Adrenal gland (tissue), 5 donors: ENCODE measurements around the gene ACTL10.

Experiments
- POLR2A ChIP-seq, 2 donors: fragments of 450-650 bp; IDR thresholded peaks; one replicate each; pipeline ENCODE4 v1.6.1; 2017; ENCODE audit warnings: antibody characterized with exemption in 2 of 2, mild to moderate bottlenecking in 2 of 2, moderate library complexity in 1 of 2
- TF ChIP-seq, protein P1 (sequence below), 6 experiments: fragments of 450-650 bp in 4 of 6; fragments of 200-600 bp in 2 of 6; sonication (generic) in 1 of 6; IDR thresholded peaks; 1 replicate in 5 of 6; 2 replicates in 1 of 6; pipeline versions ENCODE4 v1.5.1 to v1.8.0; 2016 to 2021; ENCODE audit warnings: antibody characterized with exemption in 6 of 6, mild to moderate bottlenecking in 2 of 6, moderate library complexity in 1 of 6
- donor health status: DM: no; HTN: no; CAD: no.

GRCh38 chr20:33716498-33716897, 49.8 kb downstream of the ACTL10 start:
- TF ChIP-seq, protein P1, sequence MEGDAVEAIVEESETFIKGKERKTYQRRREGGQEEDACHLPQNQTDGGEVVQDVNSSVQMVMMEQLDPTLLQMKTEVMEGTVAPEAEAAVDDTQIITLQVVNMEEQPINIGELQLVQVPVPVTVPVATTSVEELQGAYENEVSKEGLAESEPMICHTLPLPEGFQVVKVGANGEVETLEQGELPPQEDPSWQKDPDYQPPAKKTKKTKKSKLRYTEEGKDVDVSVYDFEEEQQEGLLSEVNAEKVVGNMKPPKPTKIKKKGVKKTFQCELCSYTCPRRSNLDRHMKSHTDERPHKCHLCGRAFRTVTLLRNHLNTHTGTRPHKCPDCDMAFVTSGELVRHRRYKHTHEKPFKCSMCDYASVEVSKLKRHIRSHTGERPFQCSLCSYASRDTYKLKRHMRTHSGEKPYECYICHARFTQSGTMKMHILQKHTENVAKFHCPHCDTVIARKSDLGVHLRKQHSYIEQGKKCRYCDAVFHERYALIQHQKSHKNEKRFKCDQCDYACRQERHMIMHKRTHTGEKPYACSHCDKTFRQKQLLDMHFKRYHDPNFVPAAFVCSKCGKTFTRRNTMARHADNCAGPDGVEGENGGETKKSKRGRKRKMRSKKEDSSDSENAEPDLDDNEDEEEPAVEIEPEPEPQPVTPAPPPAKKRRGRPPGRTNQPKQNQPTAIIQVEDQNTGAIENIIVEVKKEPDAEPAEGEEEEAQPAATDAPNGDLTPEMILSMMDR (IDR thresholded peaks at IDR 0.05), result no peak
- no peak for TF ChIP-seq POLR2A (IDR thresholded peaks at IDR 0.05)
